GM21825 (cell line): Measurements from ENCODE around the gene UBL7.

Experiments
- ATAC-seq: cut with Tn5 transposase; IDR thresholded peaks from one replicate; pipeline ENCODE4 v1.9.1; 2021; ENCODE audit warnings: mild to moderate bottlenecking, moderate library complexity; ENCODE audit not compliant: unreplicated experiment

Gene UBL7

GRCh38 chr15:74410502-74410901, 50.5 kb downstream of the UBL7 start:
- no peak for ATAC-seq

DNA sequence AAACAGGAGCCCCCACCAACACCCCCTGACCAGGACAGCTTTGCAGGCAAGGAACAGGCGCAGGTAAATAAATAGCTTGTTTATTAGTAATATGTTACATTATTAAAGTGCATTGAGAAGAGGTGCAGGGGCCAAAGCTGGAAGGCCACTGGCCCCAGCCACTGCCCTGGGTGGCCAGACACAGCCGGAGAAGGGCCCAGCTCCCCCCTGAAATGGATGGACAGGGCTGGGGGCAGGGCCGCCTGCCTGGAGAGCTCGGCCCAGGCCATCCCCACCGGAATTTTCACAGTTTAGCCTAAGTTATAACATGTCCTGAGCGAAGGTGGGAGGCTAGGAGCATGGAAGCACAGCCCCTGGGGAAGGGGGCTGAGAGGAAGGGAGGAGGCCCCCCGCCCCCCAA, 51.7 kb downstream of the UBL7 start:
- ATAC-seq = no peak

GRCh38 chr15:74408815-74409214, 52.1 kb downstream of the UBL7 start:
- no peak for ATAC-seq

DNA sequence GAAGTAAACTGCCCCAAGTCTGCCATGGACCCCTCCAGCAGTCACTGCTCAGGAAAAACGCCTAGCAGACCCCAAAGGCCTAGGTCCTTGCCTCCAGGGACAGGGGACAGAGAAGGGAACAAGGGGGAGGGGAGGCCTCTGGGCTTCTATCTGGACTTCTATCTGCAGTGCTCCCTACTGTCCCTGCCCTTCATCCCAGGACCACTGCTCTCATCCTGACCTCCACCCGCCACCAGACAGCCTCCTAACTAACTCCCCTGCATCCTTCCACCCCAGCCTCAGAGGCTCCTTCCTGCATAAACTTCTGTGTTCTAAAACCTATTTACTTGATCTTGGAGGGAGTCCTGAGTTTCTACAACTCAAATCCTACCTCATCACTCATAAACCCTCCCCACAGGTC, 52.6 kb downstream of the UBL7 start:
- ATAC-seq = no peak

- ATAC-seq = no peak
Observed at GRCh38 chr15:74406992-74407705, 53.8 kb downstream of the UBL7 start.

DNA sequence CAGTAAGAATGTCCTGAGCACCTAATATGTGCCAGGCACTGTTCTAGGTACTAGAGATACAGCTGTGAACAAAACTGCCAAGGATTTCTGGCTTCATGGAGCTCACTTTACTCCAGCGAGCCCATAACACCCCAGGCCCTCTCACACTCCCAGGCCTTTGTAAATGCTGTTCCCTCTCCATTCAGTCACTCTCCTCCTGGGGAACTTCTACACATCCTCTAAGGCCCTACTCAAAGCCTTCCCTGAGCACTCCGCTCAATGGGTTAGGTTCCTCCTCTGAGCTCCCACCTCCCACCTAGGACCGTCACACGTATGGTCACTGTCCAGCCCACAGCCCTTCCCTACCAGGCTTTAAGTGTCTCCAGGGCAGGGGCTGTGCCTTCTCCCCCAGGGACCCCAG, 54.4 kb downstream of the UBL7 start:
- no peak for ATAC-seq

- ATAC-seq = no peak
Observed at GRCh38 chr15:74405823-74406222, 55.1 kb downstream of the UBL7 start.

DNA sequence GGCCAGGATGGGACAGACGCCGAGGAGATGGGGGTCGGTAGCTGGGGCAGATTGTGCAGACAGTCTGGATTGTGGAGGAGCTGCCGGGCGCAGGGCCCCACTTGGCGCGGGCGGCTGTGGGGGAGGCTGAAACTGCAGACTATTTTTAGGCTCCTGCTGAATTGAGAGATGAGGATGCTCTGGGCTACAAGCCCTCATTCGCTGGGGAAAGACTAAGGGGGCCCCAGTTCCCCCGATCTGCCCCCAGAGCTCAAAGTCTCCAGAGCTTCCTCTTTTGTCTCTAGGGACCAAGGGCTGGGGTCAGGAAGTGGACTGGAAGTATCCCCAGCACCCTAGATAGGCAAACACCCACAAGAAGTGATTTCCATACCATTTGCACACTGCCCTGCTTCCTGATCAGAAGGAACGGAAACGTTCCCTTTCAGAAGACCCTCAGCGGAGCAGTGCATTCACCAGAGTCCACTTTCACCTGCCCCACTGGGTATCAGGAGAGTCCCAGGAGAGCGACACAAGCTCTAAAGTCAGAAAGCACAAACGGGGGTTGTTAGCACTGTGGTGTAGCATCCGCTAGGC, 56.9 kb downstream of the UBL7 start:
- ATAC-seq = peak; percentile 22

DNA sequence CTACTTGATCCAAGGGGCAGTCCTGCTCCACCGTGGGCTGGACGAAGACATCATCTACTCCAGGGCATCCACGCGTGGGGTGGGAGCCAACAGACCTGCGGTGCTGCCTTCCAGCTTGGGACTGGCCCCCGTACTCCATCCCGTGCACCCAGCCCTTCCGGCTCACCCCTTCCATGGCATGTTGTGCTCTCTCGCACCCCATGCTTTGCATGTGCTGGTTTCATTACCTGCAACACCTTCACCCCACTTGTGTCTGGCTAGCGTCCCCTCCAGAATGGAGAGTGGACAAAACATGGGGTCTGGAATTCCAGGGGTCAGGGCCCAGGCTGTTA, 57.4 kb downstream of the UBL7 start:
- no peak for ATAC-seq

DNA sequence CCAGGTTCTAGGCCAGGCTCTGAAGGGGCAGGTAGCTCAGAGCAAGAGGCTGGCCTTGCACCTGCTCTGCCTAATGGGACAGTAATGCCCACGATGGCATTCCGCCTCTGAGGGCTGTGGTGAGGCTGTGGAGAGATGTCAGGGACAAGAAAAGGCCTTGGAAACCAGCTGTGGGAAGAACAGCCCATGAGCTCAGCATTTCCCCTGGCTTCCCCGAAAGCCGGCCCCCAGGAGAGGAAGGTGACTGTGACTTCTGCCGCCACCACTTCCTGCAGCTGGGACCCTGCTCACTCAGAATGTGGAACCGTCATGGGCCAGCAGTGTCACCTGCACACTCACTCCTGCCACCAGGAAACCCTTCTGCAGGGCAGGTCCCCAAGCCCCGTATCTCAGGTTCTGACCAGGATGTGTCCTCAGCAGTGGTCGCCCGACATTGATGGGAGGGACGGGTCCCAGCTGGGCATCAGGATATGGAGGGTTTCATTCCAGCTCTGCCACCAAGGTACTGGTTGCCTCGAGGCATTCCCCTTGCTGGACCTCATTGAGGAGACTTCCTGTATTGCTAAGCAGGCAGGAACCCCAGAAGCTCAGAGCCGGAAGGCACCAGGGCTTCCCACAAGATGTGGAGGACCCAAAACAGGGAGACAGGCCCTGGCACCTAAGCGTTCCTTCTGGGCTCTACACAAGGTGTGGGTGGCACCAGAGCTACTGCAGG, 57.9 kb downstream of the UBL7 start:
- peak; percentile 29 for ATAC-seq

GRCh38 chr15:74402337-74402841, 58.6 kb downstream of the UBL7 start:
- ATAC-seq = no peak

DNA sequence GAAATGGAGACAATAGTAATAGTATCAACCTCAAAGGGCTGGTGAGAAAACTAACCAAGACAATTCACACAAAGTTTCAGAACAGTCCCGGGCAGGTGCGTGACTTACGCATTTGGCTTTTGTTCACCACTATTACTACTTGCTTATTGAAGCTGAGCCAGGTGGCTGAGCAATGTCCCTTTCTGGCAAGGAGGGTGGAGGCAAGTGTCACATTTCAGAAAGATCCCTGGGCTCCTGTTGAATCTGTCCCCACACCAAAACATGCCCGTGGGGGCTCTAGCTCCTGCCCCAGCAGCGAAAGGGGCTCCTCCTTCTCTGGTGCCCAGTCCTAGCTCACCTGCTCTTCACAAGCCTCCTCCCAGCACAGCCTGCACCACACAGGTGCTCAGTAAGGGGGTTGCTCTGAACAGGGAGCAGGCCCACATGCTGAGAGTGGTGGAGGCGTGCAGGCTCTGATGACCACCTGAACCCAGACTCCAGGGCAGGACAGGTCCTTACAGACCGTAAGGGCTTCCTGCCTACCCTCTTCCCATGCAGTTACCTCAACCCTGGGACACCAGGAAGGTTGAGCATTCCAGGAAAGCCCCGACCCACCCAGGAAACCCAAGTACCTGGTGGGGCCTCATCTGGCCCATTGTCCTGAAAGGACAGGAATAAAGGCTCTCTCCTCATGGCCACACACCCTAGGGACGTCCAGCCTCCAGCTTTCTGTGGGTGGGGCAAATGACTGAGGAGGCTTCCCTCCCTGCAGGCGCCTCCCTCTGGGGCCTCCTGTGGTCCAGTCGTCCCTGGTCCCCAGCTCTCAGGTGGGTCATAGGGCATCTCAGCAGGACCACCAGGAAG, 59.8 kb downstream of the UBL7 start:
- ATAC-seq = no peak

GRCh38 chr15:74400313-74400860, 60.6 kb downstream of the UBL7 start:
- ATAC-seq = no peak

- ATAC-seq = no peak
Observed at GRCh38 chr15:74399511-74400312, 61.2 kb downstream of the UBL7 start.

GRCh38 chr15:74399100-74399499, 61.9 kb downstream of the UBL7 start:
- ATAC-seq = no peak

- ATAC-seq = no peak
Observed at GRCh38 chr15:74398183-74398582, 62.8 kb downstream of the UBL7 start.

DNA sequence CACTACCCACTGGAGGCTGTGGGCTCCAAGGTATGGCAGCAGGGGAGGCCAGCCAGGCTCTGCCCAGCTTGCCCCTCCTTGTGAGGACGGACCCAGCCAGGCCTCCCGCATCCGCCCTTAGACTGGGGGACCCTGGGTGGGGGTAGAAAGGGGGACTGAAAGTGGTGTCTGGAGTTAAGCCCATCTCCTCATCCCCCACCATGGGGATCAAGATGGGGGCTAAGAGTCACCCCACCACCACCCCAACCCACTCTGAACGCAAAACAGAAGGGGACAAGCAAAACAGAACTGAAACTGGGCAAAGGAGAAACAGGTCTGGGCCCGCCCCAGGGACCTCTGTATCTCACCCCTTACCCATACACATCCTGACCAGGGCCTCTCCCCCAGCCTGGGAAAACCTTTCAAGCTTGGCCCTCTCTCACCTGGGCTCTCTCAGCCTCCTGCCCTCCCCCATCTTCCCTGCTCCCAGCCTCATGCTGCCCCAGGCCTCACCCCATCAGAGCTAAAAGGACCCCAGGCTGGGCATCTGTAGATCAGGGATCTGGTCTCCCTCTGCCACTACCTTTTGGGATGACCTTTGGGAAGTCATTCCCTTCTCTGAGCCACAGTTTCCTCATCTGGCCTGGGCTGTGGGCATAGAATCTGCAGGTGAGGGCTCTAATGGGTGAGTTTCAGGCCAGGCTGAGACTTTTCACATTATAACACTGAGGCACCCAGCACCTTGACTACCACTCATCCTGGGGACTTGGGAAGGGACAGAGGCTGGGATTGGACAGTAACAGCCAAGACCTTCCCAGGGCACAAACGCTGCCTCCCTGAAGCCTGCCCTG, 63.5 kb downstream of the UBL7 start:
- ATAC-seq = peak; percentile 25

DNA sequence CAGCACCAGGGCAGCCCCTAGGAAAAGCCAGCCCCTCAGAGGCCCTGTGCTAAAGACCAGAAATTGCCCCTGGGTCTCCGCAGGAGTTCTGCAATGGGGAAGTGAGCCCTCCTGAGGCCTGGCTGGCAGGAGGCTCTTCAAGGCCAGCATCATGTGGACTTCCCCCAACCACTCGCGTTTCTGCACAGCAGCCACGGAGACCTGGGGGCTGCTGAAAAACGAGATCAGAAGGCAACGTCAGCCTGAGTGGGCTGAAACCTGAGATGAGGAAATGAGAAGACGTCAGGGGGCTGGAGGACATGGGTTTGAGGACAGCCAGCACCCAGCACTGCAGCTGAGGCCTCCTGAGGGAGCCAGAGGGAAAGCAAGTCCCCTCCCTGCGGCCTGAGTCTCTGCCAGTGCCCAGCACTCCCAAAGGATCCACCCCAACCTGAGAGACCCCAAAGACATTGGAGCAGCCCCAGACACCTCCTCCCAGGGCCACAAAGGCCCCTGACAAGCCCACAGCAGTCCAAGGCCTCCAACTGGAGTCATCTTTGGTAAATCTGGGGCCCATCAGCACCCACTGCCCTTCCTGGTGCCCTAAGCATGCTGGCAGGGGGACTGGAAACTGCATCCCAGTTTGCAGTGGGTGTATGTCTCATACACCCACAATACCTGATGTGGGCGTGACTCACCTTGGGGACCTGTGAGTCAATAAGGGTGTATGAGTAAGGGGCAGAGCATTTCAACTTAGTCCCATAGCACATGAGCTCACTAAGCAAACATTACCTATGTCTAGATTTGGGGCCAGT, 64.3 kb downstream of the UBL7 start:
- peak; percentile 37 for ATAC-seq

DNA sequence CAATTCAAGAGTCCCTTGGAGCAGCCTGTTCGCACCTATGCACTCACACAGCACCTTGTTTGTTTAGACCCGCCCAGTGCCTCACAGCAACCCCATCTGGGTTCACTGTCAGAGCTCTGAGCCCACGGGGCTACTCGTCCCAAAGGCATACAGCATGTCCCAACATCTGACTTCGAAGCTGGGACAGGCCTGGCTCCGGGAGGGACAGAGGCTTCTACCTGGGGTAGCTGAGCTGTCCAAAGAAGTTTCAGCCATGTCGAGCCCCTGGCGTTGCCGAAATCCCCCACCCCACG, 64.9 kb downstream of the UBL7 start:
- ATAC-seq = peak; percentile 3
